ENCODE measurements around the gene PLEKHA7. TPM values are rescaled to one million over a fixed set of nuclear protein-coding genes. Genes with fewer than 3 reads are reported as not detected.
"Not testable (repeated sequence)": the region's sequence is repeated elsewhere in the genome, so short reads cannot be mapped to it uniquely, and the experiment has no call there.

Gene PLEKHA7
- total RNA-seq, 2 experiments from 2014 or later: 2.3 to 3.4 TPM

DNA sequence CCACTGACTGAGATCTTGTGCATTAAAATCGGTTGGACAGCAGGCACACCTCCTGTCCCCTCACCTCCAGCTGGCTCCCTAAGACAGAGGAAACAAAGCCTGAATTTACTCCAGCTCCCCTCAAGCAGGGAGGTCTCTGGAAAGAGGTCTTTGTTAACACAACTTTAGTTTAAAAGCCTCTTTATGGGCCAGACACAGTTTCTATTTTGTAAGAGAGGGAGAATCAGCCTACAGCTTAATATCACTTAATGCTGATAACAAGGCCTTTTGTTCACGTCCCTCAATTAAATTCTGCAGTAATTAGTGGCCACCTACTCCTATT, 36.3 kb downstream of the PLEKHA7 start:
- H3K9me3 Mint-ChIP-seq: no peaks in the 10 kb centered on the region
- POLR2A ChIA-PET: no interaction called here
- CTCF ChIA-PET: no interaction called here
- no peak for DNase-seq
- no peaks in the 10 kb centered on the region for H3K4me1 Mint-ChIP-seq
- no peak overlapping the region for H3K4me3 Mint-ChIP-seq
- H3K27ac Mint-ChIP-seq: no peak overlapping the region
- H3K36me3 Mint-ChIP-seq (ENCODE audit: low read depth): no peaks in the 10 kb centered on the region
- H3K27me3 Mint-ChIP-seq: peaks cover 8% of the 10 kb centered on the region

GRCh38 chr11:16977136-16977993, 36.8 kb downstream of the PLEKHA7 start:
- no peaks in the 10 kb centered on the region for H3K36me3 Mint-ChIP-seq (ENCODE audit: low read depth)
- no peaks in the 10 kb centered on the region for H3K9me3 Mint-ChIP-seq
- peaks cover 8% of the 10 kb centered on the region for H3K27me3 Mint-ChIP-seq
- POLR2A ChIA-PET: no interaction called here
- CTCF ChIA-PET: no interaction called here
- H3K4me1 Mint-ChIP-seq: no peaks in the 10 kb centered on the region
- no peak for DNase-seq
- no peak overlapping the region for H3K27ac Mint-ChIP-seq
- no peak overlapping the region for H3K4me3 Mint-ChIP-seq

- CTCF ChIA-PET: no interaction called here
- Mint-ChIP-seq H3K27ac (no peak overlapping the region), H3K9me3 (no peaks in the 10 kb centered on the region), H3K36me3 (ENCODE audit: low read depth) (no peaks in the 10 kb centered on the region), H3K4me3 (no peak overlapping the region), H3K4me1 (no peaks in the 10 kb centered on the region), H3K27me3 (peaks cover 8% of the 10 kb centered on the region)
- POLR2A ChIA-PET: no interaction called here
- no peak for DNase-seq
Observed at GRCh38 chr11:16976379-16976778, 37.8 kb downstream of the PLEKHA7 start.

- Mint-ChIP-seq H3K4me3 (no peak overlapping the region), H3K4me1 (no peaks in the 10 kb centered on the region), H3K36me3 (ENCODE audit: low read depth) (no peaks in the 10 kb centered on the region), H3K9me3 (no peaks in the 10 kb centered on the region), H3K27ac (no peak overlapping the region), H3K27me3 (peaks cover 8% of the 10 kb centered on the region)
- ChIA-PET CTCF (no interaction called here), POLR2A (no interaction called here)
- DNase-seq: no peak
Observed at GRCh38 chr11:16975906-16976305, 38.3 kb downstream of the PLEKHA7 start.

DNA sequence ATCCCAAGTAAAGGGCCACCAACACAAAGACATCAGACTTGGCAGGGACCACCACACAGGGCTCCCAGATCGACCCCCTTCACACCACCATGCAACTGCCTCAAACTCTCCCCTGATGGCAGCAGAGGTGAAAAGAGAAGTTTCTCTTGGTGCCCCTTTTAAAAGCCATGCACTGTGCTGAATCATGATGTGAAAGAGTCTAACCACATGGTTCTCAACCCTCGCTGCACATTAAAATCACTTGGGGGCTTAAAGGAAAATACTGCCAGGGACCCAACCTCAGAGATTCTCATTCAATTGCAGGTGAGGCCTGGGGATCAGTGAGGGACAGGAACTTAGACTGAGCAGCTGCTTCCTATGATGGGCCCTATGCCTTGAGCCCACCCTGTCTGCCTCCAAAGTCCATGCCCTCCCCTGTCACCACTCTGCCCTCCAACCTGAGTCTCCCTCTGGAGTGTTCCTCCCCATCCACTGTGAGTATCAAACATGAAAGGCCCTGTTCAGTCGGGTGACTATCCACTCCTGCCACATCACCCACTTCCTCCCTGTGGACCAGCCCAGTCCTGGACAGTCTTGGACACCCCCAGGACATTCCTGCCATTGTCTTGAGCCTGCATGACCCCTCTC, 40.8 kb downstream of the PLEKHA7 start:
- ChIA-PET POLR2A (no interaction called here), CTCF (no interaction called here)
- no peaks in the 10 kb centered on the region for H3K36me3 Mint-ChIP-seq (ENCODE audit: low read depth)
- no peak overlapping the region for H3K4me3 Mint-ChIP-seq
- H3K4me1 Mint-ChIP-seq: no peaks in the 10 kb centered on the region
- peaks cover 8% of the 10 kb centered on the region for H3K27me3 Mint-ChIP-seq
- no peak overlapping the region for H3K27ac Mint-ChIP-seq
- H3K9me3 Mint-ChIP-seq: no peaks in the 10 kb centered on the region
- DNase-seq: no peak

DNA sequence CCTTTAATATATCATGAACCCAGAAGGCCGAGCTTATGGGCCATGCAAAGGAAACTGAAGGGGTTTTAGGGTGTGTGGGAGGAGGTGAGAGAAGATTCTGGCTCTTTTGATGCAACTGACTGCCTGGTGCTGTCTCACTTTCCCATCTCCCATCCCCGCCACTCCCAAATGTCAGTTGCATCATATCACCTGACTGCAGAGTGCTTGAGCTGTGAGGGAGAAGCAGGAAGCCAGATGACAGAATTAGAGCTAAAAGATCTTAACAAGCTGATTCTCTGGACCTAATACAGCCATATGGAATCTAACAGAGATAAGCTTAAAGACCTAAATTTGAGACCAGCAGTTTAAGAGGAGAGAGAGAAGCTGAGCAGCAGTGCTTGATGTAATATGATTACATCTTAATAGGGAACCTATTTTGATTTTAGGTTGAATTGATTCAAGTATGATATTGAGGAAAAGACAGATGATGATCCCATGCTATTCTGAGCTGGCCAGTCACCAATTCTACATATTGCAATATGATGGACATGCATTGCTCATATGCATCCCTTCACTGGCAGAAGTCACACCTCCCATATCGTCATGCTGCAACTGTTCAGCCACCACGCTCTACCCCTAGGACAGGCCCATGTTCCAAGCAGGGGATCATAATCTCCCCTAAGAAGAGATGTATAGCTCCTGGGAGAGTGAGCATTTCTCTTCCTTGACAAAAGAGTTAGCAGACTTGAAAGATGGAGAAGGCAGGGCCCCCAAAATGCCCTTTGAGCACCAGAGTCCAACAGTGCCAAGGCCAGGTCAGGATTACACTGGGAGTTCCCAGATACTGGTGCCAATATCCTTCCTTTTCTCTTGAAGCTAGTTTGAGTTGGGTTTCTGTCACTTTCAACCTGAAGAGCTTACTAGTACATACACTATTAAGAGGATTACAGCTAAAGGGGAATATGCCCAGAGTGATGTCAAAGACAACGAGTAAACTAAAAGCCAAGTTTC, 44.9 kb downstream of the PLEKHA7 start:
- Mint-ChIP-seq H3K36me3 (ENCODE audit: low read depth) (no peaks in the 10 kb centered on the region), H3K9me3 (no peaks in the 10 kb centered on the region), H3K4me1 (no peaks in the 10 kb centered on the region), H3K27me3 (no peaks in the 10 kb centered on the region), H3K27ac (no peak overlapping the region), H3K4me3 (no peak overlapping the region)
- ChIA-PET POLR2A (interaction anchor here (0.8 kb wide), 1 partner anchor 47 kb away, joined by 3 read pairs; no protein-coding TSS in a partner anchor), CTCF (no interaction called here)
- no peak for DNase-seq

DNA sequence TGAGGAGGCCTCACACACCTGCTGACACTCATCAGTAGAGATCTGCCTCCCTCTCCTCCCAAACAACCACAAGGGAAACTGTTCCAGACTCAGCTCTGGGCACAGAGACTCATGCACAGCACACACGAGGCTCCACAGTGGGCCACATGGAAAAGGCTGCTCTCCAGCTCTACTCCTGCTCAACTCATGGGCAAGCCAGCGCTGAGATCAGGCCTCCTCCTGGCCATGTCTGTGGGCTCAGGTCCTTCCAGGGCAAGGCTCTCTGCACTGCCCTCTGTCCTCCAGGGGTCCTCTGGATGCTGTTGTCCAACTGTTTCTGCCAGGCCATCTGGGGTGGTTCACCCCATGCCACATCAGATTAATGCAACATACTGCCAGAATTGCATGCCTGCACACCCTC, 46.0 kb downstream of the PLEKHA7 start:
- Mint-ChIP-seq H3K9me3 (no peaks in the 10 kb centered on the region), H3K27ac (no peak overlapping the region), H3K36me3 (ENCODE audit: low read depth) (no peaks in the 10 kb centered on the region), H3K27me3 (no peaks in the 10 kb centered on the region), H3K4me3 (no peak overlapping the region), H3K4me1 (peaks cover 3% of the 10 kb centered on the region)
- ChIA-PET POLR2A (no interaction called here), CTCF (no interaction called here)
- DNase-seq: no peak

GRCh38 chr11:16966930-16967671, 47.1 kb downstream of the PLEKHA7 start:
- Mint-ChIP-seq H3K27ac (no peak overlapping the region), H3K4me1 (peaks cover 5% of the 10 kb centered on the region), H3K9me3 (no peaks in the 10 kb centered on the region), H3K36me3 (ENCODE audit: low read depth) (no peaks in the 10 kb centered on the region), H3K27me3 (no peaks in the 10 kb centered on the region), H3K4me3 (no peak overlapping the region)
- DNase-seq: no peak
- ChIA-PET POLR2A (no interaction called here), CTCF (no interaction called here)

DNA sequence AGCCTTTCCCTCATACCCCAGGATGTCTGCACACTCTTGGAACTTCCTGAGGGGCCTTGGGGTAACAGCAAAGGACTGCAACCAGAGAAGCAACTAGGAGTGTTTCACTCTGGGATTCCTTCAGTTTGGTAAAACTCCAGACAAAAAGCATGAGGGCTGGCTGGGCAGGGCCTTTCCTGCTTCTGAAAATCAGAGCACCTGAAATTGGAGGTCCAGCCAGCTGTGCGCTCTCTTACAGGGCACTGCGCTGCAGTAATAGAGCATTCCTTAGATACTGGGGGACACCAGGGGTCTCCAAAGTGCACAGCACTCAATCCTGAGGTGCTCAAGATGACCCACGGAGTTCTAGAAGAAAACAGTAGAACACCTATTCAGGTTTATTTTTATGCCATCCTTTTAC, 49.7 kb downstream of the PLEKHA7 start:
- CTCF ChIA-PET: no interaction called here
- DNase-seq: no peak
- no peak overlapping the region for H3K4me3 Mint-ChIP-seq
- H3K36me3 Mint-ChIP-seq (ENCODE audit: low read depth): no peaks in the 10 kb centered on the region
- POLR2A ChIA-PET: no interaction called here
- no peak overlapping the region for H3K27ac Mint-ChIP-seq
- no peaks in the 10 kb centered on the region for H3K9me3 Mint-ChIP-seq
- H3K27me3 Mint-ChIP-seq: no peaks in the 10 kb centered on the region
- peaks cover 7% of the 10 kb centered on the region for H3K4me1 Mint-ChIP-seq

DNA sequence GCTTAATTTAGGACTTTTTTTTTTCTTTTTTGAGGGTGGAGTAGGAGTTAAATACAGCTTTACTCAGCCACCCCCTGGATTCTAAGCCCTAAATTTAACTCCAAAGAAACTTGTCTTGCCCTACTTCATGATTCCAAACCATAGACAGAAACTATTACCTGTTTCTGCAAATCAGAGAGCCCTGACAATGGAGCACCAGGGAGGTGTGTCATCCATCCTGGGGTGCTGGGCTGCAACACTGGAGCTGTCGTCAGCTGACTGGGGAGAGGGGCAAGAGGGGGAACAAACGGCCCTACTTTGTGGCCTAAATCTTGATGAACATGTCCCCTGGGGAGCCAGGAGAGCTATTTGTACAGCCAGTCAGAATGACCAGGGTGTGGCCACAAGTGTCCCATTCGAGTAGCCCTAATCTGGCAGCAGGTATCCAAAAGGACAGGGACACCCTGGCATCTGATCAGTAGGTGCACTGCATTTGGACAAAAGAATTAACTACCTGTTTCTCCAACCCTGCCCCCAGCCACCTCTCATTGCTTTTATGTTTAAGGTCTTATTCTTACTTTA, 50.8 kb downstream of the PLEKHA7 start:
- ChIA-PET POLR2A (no interaction called here), CTCF (no interaction called here)
- DNase-seq: no peak
- Mint-ChIP-seq H3K36me3 (ENCODE audit: low read depth) (no peaks in the 10 kb centered on the region), H3K9me3 (no peaks in the 10 kb centered on the region), H3K4me1 (peaks cover 15% of the 10 kb centered on the region), H3K4me3 (no peak overlapping the region), H3K27me3 (no peaks in the 10 kb centered on the region), H3K27ac (no peak overlapping the region)

DNA sequence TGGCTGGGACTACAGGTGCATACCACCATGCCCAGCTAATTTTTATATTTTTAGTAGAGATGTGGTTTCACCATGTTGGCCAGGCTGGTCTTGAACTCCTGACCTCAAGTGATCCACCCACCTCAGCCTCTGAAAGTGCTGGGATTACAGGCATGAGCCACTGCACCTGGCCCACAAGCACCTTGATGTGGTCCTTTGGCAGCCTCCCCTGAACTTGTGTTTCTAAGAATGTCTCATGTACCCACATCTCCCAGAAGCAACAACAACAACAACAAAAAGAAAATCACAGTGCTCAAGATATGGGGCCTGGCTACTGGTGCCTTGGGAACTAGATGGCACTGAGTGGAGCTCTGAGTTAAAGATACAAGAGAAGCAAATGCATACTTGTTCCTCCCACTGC, 51.6 kb downstream of the PLEKHA7 start:
- H3K4me1 Mint-ChIP-seq: peaks cover 15% of the 10 kb centered on the region
- H3K36me3 Mint-ChIP-seq (ENCODE audit: low read depth); H3K9me3 Mint-ChIP-seq; H3K27me3 Mint-ChIP-seq; CTCF ChIA-PET; H3K27ac Mint-ChIP-seq; H3K4me3 Mint-ChIP-seq; POLR2A ChIA-PET; DNase-seq: not testable (repeated sequence)

GRCh38 chr11:16962146-16962545, 52.1 kb downstream of the PLEKHA7 start:
- no peaks in the 10 kb centered on the region for H3K27me3 Mint-ChIP-seq
- no peak overlapping the region for H3K27ac Mint-ChIP-seq
- H3K4me1 Mint-ChIP-seq: peaks cover 15% of the 10 kb centered on the region
- no peak for DNase-seq
- H3K36me3 Mint-ChIP-seq (ENCODE audit: low read depth): no peaks in the 10 kb centered on the region
- ChIA-PET POLR2A (no interaction called here), CTCF (no interaction called here)
- no peak overlapping the region for H3K4me3 Mint-ChIP-seq
- no peaks in the 10 kb centered on the region for H3K9me3 Mint-ChIP-seq

GRCh38 chr11:16960250-16960649, 54.0 kb downstream of the PLEKHA7 start:
- POLR2A ChIA-PET: no interaction called here
- DNase-seq: no peak
- Mint-ChIP-seq H3K36me3 (ENCODE audit: low read depth) (no peaks in the 10 kb centered on the region), H3K9me3 (no peaks in the 10 kb centered on the region), H3K4me3 (no peak overlapping the region), H3K4me1 (peaks cover 15% of the 10 kb centered on the region), H3K27me3 (no peaks in the 10 kb centered on the region), H3K27ac (no peak overlapping the region)
- CTCF ChIA-PET: interaction anchor here (1.4 kb wide), 1 partner anchor 103 kb away, joined by 4 read pairs; no protein-coding TSS in a partner anchor
